Panc1 (cell line): ENCODE measurements around the gene SPATA16. TPM values are rescaled to one million over a fixed set of nuclear protein-coding genes. Genes with fewer than 3 reads are reported as not detected.
"Not testable (repeated sequence)": the region's sequence is repeated elsewhere in the genome, so short reads cannot be mapped to it uniquely, and the experiment has no call there.

Experiments used
- ATAC-seq: fragments of 200-7000 bp; cut with Tn5 transposase; 2 replicates; pipeline ENCODE4 v1.9.1; 2020; ENCODE audit warnings: mild to moderate bottlenecking, moderate library complexity
- BruUV-seq: library from RNA; stranded (reverse); fragments of 400-500 nt; replicated peaks from 2 replicates; lab custom pipeline; 2021; lab: Mats Ljungman, UMichigan
- CTCF ChIA-PET: fragments of 300-600 bp; sonication (Branson Sonifier 250); formaldehyde crosslinking; loops from one replicate; lab custom pipeline; 2022; ENCODE audit warnings: antibody characterized with exemption; lab: Charles Lee
- POLR2A ChIA-PET: fragments of 300-600 bp; sonication (Branson Sonifier 250); formaldehyde crosslinking; loops from one replicate; lab custom pipeline; 2022; ENCODE audit warnings: antibody characterized with exemption; lab: Charles Lee
- DNase-seq: peaks from one replicate; pipeline ENCODE4 v3.0.0-alpha.2; 2010; ENCODE audit warnings: low read depth, low spot score
- H3K27ac ChIP-seq: 2 replicates; pipeline ENCODE4 v1.5.1; 2011; ENCODE audit warnings: mild to moderate bottlenecking, low read length, inconsistent platforms
- H3K27me3 ChIP-seq: fragments of 200-500 bp; sonication (Bioruptor generic); 2 replicates; pipeline ENCODE4 v1.6.0; 2014; ENCODE audit warnings: low read length, inconsistent platforms; ENCODE audit not compliant: control insufficient read depth, insufficient read depth
- H3K36me3 ChIP-seq: fragments of 200-500 bp; sonication (Bioruptor generic); 2 replicates; pipeline ENCODE4 v1.5.1; 2014; ENCODE audit warnings: inconsistent platforms, mild to moderate bottlenecking, low read length, moderate library complexity; ENCODE audit not compliant: control insufficient read depth, insufficient read depth
- H3K4me1 ChIP-seq: 2 replicates; pipeline ENCODE4 v1.5.1; 2011; ENCODE audit warnings: inconsistent platforms, mild to moderate bottlenecking, low read length, moderate library complexity; ENCODE audit not compliant: control insufficient read depth, insufficient read depth
- H3K4me3 ChIP-seq, 2 experiments: 2 replicates each; pipeline ENCODE4 v1.5.1; 2011 to 2012; ENCODE audit warnings: low read depth in 2 of 2, low read length in 2 of 2, mild to moderate bottlenecking in 2 of 2, inconsistent platforms in 1 of 2, moderate library complexity in 1 of 2
- H3K9me3 ChIP-seq: fragments of 200-500 bp; sonication (Bioruptor generic); 2 replicates; pipeline ENCODE4 v1.5.1; 2014; ENCODE audit warnings: low read depth, mild to moderate bottlenecking, inconsistent platforms, low read length, moderate library complexity; ENCODE audit not compliant: control insufficient read depth, insufficient read depth
- POLR2AphosphoS5 ChIP-seq: IDR thresholded peaks from 2 replicates; pipeline ENCODE4 v1.6.1; 2012; ENCODE audit warnings: mild to moderate bottlenecking, low read depth, low read length, moderate library complexity
- SIN3A ChIP-seq: IDR thresholded peaks from 2 replicates; pipeline ENCODE4 v1.6.1; 2012; ENCODE audit warnings: low read depth, mild to moderate bottlenecking, low read length, moderate library complexity, borderline replicate concordance; ENCODE audit not compliant: insufficient read depth
- TCF7L2 ChIP-seq: IDR thresholded peaks from 2 replicates; pipeline ENCODE4 v1.6.1; 2011; ENCODE audit warnings: mild to moderate bottlenecking, low read depth, low read length, inconsistent platforms
- in situ Hi-C: cut with HindIII; loops from 2 replicates; pipeline ENCODE4 v1.10.0; 2016; ENCODE audit warnings: low sequenced_read_pairs, low pct_unique_long_range_greater_than_20kb
- intact Hi-C: fragments of 100-400 bp; cut with micrococcal nuclease; formaldehyde crosslinking; loops from one replicate; pipeline ENCODE4 v1.10.0; 2022; ENCODE audit not compliant: unreplicated experiment
- total RNA-seq: library from RNA; stranded (reverse); gene quantifications from one replicate; pipeline ENCODE4 v1.2.1, GENCODE V29; 2021; ENCODE audit not compliant: unreplicated experiment
- TF ChIP-seq, protein P1 (sequence below): fragments of 450-650 bp; IDR thresholded peaks from 2 replicates; pipeline ENCODE4 v1.5.1; 2017; ENCODE audit warnings: mild to moderate bottlenecking
- TF ChIP-seq, protein P2 (sequence below), 2 experiments: IDR thresholded peaks; 2 replicates each; pipeline ENCODE4 v1.6.1; 2011 to 2012; ENCODE audit warnings: low read depth in 2 of 2, control low read depth in 1 of 2, low read length in 1 of 2, mild to moderate bottlenecking in 1 of 2, moderate library complexity in 1 of 2; ENCODE audit not compliant: insufficient read depth in 1 of 2

SPATA16 gene
- total RNA-seq, 1 experiment from 2014 or later: not detected

DNA sequence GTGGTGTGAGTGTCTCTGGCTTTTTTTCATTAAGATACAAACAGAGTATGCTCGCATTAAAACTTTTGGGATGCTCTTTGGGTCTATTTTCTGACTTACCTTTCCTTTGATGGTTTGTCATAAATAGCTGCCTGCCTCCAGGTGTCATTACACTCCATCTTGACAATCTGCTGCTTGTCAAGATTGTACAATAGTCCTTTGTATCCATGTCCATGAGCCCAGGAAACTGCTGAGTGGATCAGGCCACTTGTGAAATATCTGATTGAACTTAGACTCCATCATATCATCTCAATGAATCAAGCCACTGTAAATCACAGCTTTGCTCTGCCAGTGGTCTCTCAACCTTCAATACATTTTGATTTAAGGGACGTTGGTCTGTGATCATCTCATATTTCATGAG lies 255.3 kb downstream of the SPATA16 start:
- Histone ChIP-seq H3K4me1 (no peaks in the 10 kb centered on the region), H3K36me3 (no peaks in the 10 kb centered on the region), H3K4me3 (no peak overlapping the region), H3K27me3 (no peaks in the 10 kb centered on the region), H3K9me3 (no peaks in the 10 kb centered on the region), H3K27ac (no peak overlapping the region)
- BruUV-seq: no TSS peak
- POLR2A ChIA-PET: no interaction called here
- CTCF ChIA-PET: no interaction called here
- TF ChIP-seq, protein P1, sequence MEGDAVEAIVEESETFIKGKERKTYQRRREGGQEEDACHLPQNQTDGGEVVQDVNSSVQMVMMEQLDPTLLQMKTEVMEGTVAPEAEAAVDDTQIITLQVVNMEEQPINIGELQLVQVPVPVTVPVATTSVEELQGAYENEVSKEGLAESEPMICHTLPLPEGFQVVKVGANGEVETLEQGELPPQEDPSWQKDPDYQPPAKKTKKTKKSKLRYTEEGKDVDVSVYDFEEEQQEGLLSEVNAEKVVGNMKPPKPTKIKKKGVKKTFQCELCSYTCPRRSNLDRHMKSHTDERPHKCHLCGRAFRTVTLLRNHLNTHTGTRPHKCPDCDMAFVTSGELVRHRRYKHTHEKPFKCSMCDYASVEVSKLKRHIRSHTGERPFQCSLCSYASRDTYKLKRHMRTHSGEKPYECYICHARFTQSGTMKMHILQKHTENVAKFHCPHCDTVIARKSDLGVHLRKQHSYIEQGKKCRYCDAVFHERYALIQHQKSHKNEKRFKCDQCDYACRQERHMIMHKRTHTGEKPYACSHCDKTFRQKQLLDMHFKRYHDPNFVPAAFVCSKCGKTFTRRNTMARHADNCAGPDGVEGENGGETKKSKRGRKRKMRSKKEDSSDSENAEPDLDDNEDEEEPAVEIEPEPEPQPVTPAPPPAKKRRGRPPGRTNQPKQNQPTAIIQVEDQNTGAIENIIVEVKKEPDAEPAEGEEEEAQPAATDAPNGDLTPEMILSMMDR: peak; percentile 8; the same call in 1 of the 2 replicates
- TF ChIP-seq POLR2AphosphoS5: no peak
- intact Hi-C loops (no loop called here), in situ Hi-C loops (no loop called here)
- no peak for DNase-seq
- no peak for ATAC-seq

DNA sequence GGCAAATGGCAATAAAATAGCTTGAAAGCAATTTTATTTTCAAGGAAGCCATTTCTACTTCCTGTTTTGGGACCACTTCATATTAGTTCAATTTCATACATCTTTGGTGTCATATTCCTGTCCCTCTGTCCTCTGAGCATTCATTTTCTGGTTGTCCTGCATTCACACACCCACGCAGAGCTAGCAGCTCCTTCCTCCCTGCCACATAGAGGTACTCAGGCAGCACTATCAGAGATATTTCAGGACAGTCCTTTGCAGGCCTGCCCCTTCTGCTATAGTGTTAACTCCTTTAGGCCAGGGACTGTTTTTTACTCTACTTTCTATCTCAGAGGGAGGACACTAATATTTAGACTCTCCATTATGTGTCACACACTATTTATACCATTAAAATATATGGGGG lies 258.5 kb downstream of the SPATA16 start:
- in situ Hi-C loops (no loop called here), intact Hi-C loops (no loop called here)
- Histone ChIP-seq H3K36me3 (no peaks in the 10 kb centered on the region), H3K4me1 (no peaks in the 10 kb centered on the region), H3K27me3 (no peaks in the 10 kb centered on the region), H3K9me3 (no peaks in the 10 kb centered on the region), H3K27ac (no peak overlapping the region), H3K4me3 (no peak overlapping the region)
- BruUV-seq: no TSS peak
- no peak for ATAC-seq
- DNase-seq: no peak
- ChIA-PET CTCF (no interaction called here), POLR2A (no interaction called here)
- no peak for TF ChIP-seq TCF7L2
- TF ChIP-seq, protein P2, sequence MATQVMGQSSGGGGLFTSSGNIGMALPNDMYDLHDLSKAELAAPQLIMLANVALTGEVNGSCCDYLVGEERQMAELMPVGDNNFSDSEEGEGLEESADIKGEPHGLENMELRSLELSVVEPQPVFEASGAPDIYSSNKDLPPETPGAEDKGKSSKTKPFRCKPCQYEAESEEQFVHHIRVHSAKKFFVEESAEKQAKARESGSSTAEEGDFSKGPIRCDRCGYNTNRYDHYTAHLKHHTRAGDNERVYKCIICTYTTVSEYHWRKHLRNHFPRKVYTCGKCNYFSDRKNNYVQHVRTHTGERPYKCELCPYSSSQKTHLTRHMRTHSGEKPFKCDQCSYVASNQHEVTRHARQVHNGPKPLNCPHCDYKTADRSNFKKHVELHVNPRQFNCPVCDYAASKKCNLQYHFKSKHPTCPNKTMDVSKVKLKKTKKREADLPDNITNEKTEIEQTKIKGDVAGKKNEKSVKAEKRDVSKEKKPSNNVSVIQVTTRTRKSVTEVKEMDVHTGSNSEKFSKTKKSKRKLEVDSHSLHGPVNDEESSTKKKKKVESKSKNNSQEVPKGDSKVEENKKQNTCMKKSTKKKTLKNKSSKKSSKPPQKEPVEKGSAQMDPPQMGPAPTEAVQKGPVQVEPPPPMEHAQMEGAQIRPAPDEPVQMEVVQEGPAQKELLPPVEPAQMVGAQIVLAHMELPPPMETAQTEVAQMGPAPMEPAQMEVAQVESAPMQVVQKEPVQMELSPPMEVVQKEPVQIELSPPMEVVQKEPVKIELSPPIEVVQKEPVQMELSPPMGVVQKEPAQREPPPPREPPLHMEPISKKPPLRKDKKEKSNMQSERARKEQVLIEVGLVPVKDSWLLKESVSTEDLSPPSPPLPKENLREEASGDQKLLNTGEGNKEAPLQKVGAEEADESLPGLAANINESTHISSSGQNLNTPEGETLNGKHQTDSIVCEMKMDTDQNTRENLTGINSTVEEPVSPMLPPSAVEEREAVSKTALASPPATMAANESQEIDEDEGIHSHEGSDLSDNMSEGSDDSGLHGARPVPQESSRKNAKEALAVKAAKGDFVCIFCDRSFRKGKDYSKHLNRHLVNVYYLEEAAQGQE (IDR thresholded peaks at IDR 0.05; ENCODE audit: insufficient read depth in 1 of 2, low read depth in 2 of 2, low read length in 1 of 2): no peak
- TF ChIP-seq SIN3A: no peak
- TF ChIP-seq, protein P1: no peak
- TF ChIP-seq POLR2AphosphoS5: no peak

DNA sequence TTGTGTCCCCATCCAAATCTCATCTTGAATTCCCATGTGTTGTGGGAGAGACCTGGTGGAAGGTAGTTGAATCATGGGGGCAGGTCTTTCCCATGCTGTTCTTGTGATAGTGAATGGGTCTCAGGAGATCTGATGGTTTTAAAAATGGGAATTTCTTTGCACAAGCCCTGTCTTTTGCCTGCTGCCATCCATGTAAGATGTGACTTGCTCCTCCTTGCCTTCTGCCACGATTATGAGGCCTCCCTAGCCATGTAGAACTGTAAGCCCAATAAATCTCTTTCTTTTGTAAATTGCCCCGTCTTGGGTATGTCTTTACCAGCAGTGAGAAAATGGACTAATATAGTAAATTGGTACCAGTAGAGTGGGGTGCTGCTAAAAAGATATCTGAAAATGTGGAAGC lies 261.7 kb downstream of the SPATA16 start:
- intact Hi-C loops, CTCF ChIA-PET, H3K4me3 ChIP-seq, DNase-seq, H3K36me3 ChIP-seq, H3K9me3 ChIP-seq, ATAC-seq, POLR2A ChIA-PET, H3K27me3 ChIP-seq, H3K4me1 ChIP-seq, in situ Hi-C loops, H3K27ac ChIP-seq, BruUV-seq: not testable (repeated sequence)
